Measurements from ENCODE around the gene AGBL1. TPM values are rescaled to one million over a fixed set of nuclear protein-coding genes. Genes with fewer than 3 reads are reported as not detected.

Gene AGBL1
- total RNA-seq, 4 donors from 2014 or later = 0.40 TPM; not detected in 3

- H3K27ac ChIP-seq = no peak overlapping the region
- no peaks in the 10 kb centered on the region for H3K36me3 ChIP-seq
- no peak overlapping the region for H3K4me3 ChIP-seq
- H3K4me1 ChIP-seq = no peaks in the 10 kb centered on the region
- no peaks in the 10 kb centered on the region for H3K27me3 ChIP-seq
- DNase-seq = no peak
- H3K9me3 ChIP-seq = no peaks in the 10 kb centered on the region
- no peak for TF ChIP-seq POLR2A (IDR thresholded peaks at IDR 0.05)
- no peak for TF ChIP-seq CTCF (IDR thresholded peaks at IDR 0.05)
Measured at GRCh38 chr15:86076468-86076867, 3.2 kb upstream of the AGBL1 start.

- no peak for TF ChIP-seq CTCF (IDR thresholded peaks at IDR 0.05)
- no peak for TF ChIP-seq POLR2A (IDR thresholded peaks at IDR 0.05)
- H3K27me3 ChIP-seq = no peaks in the 10 kb centered on the region
- no peak for DNase-seq
Measured at GRCh38 chr15:86077070-86077469, 2.6 kb upstream of the AGBL1 start.

GRCh38 chr15:86080302-86080701 lies 631 bp downstream of the AGBL1 start:
- Histone ChIP-seq H3K27ac (no peak overlapping the region), H3K36me3 (no peaks in the 10 kb centered on the region), H3K27me3 (no peaks in the 10 kb centered on the region), H3K4me3 (no peak overlapping the region), H3K9me3 (no peaks in the 10 kb centered on the region), H3K4me1 (no peaks in the 10 kb centered on the region)
- TF ChIP-seq CTCF (IDR thresholded peaks at IDR 0.05) (no peak), POLR2A (IDR thresholded peaks at IDR 0.05) (no peak)
- no peak for DNase-seq

More at GRCh38 chr15:86077070-86077469, 2.6 kb upstream of the AGBL1 start:
- Histone ChIP-seq H3K27ac (no peak overlapping the region), H3K9me3 (no peaks in the 10 kb centered on the region), H3K36me3 (no peaks in the 10 kb centered on the region), H3K4me3 (no peak overlapping the region), H3K4me1 (no peaks in the 10 kb centered on the region)

- no peaks in the 10 kb centered on the region for H3K9me3 ChIP-seq
- DNase-seq = no peak
- H3K4me1 ChIP-seq = no peaks in the 10 kb centered on the region
- TF ChIP-seq POLR2A (IDR thresholded peaks at IDR 0.05) = no peak
- no peaks in the 10 kb centered on the region for H3K27me3 ChIP-seq
- no peaks in the 10 kb centered on the region for H3K36me3 ChIP-seq
- H3K4me3 ChIP-seq = no peak overlapping the region
- H3K27ac ChIP-seq = no peak overlapping the region
Measured at GRCh38 chr15:86082619-86083380, 3.1 kb downstream of the AGBL1 start.

GRCh38 chr15:86087808-86088207 lies 8.1 kb downstream of the AGBL1 start:
- TF ChIP-seq CTCF (IDR thresholded peaks at IDR 0.05) = no peak
- no peak for TF ChIP-seq POLR2A (IDR thresholded peaks at IDR 0.05)
- H3K36me3 ChIP-seq = no peaks in the 10 kb centered on the region

GRCh38 chr15:86089422-86089821 lies 9.8 kb downstream of the AGBL1 start:
- Histone ChIP-seq H3K9me3 (no peaks in the 10 kb centered on the region), H3K27me3 (no peaks in the 10 kb centered on the region), H3K36me3 (no peaks in the 10 kb centered on the region), H3K4me3 (no peak overlapping the region), H3K4me1 (no peaks in the 10 kb centered on the region), H3K27ac (no peak overlapping the region)
- TF ChIP-seq POLR2A (IDR thresholded peaks at IDR 0.05) (no peak), CTCF (IDR thresholded peaks at IDR 0.05) (no peak)
- DNase-seq = no peak

More at GRCh38 chr15:86087808-86088207, 8.1 kb downstream of the AGBL1 start:
- no peaks in the 10 kb centered on the region for H3K4me1 ChIP-seq
- H3K27ac ChIP-seq = no peak overlapping the region
- no peaks in the 10 kb centered on the region for H3K27me3 ChIP-seq
- H3K4me3 ChIP-seq = no peak overlapping the region
- H3K9me3 ChIP-seq = no peaks in the 10 kb centered on the region
- DNase-seq = no peak

Data from Peyer's patch (tissue), 4 donors.